PC-3 (cell line): ENCODE data around the gene PDE3B. TPM values are rescaled to one million over a fixed set of nuclear protein-coding genes. Genes with fewer than 3 reads are reported as not detected.
"Not testable (repeated sequence)": the region's sequence is repeated elsewhere in the genome, so short reads cannot be mapped to it uniquely, and the experiment has no call there.

ENCODE experiments used
- ATAC-seq: fragments of 200-7000 bp; cut with Tn5 transposase; 2 replicates; pipeline ENCODE4 v1.9.1; 2020; ENCODE audit warnings: mild to moderate bottlenecking, moderate library complexity
- BruUV-seq: library from RNA; stranded (reverse); fragments of 400-500 nt; replicated peaks from 2 replicates; lab custom pipeline; 2021; lab: Mats Ljungman, UMichigan
- CTCF ChIA-PET: fragments of 300-600 bp; sonication (Branson Sonifier 250); formaldehyde crosslinking; loops from one replicate; lab custom pipeline; 2022; ENCODE audit warnings: antibody characterized with exemption; lab: Charles Lee
- POLR2A ChIA-PET: fragments of 300-600 bp; sonication (Branson Sonifier 250); formaldehyde crosslinking; loops from one replicate; lab custom pipeline; 2022; ENCODE audit warnings: antibody characterized with exemption; ENCODE audit not compliant: unreplicated experiment; lab: Charles Lee
- DNase-seq: peaks from one replicate; pipeline ENCODE4 v3.0.0-alpha.2; 2015
- H2AFZ ChIP-seq: fragments of 300-600 bp; sonication (generic); 2 replicates; pipeline ENCODE4 v1.6.0; 2016; ENCODE audit warnings: antibody characterized with exemption, low read length
- H3F3A ChIP-seq: fragments of 300-600 bp; sonication (generic); one replicate; pipeline ENCODE4 v1.6.0; 2017; ENCODE audit warnings: antibody characterized with exemption, low read length, control low read depth, mild to moderate bottlenecking; ENCODE audit not compliant: unreplicated experiment
- H3K27ac ChIP-seq: fragments of 300-600 bp; sonication (generic); 2 replicates; pipeline ENCODE4 v1.5.1; 2016; ENCODE audit warnings: mild to moderate bottlenecking, low read length
- H3K27me3 ChIP-seq: fragments of 300-600 bp; sonication (generic); 2 replicates; pipeline ENCODE4 v1.6.1; 2016; ENCODE audit warnings: low read length, mixed read lengths
- H3K36me3 ChIP-seq: fragments of 300-600 bp; sonication (generic); 2 replicates; pipeline ENCODE4 v1.6.1; 2016; ENCODE audit warnings: low read depth, mixed run types, low read length, mixed read lengths
- H3K4me1 ChIP-seq: fragments of 300-600 bp; sonication (generic); 2 replicates; pipeline ENCODE4 v1.5.1; 2016; ENCODE audit warnings: low read length; ENCODE audit not compliant: insufficient read depth
- H3K4me2 ChIP-seq: fragments of 300-600 bp; sonication (generic); 2 replicates; pipeline ENCODE4 v1.6.0; 2016; ENCODE audit warnings: low read length
- H3K4me3 ChIP-seq: fragments of 300-600 bp; sonication (generic); 2 replicates; pipeline ENCODE4 v1.5.1; 2016; ENCODE audit warnings: mild to moderate bottlenecking, low read length, mixed read lengths
- H3K79me2 ChIP-seq: fragments of 300-600 bp; sonication (generic); 2 replicates; pipeline ENCODE4 v1.6.1; 2017; ENCODE audit warnings: low read length, mixed read lengths
- H3K9ac ChIP-seq: fragments of 300-600 bp; sonication (generic); 2 replicates; pipeline ENCODE4 v1.6.0; 2016; ENCODE audit warnings: mild to moderate bottlenecking, low read length
- H3K9me2 ChIP-seq: fragments of 300-600 bp; sonication (generic); replicated peaks from 2 replicates; pipeline ENCODE4 v1.6.1; 2016; ENCODE audit warnings: mixed run types, low read length, mixed read lengths
- H3K9me3 ChIP-seq: fragments of 300-600 bp; sonication (generic); 2 replicates; pipeline ENCODE4 v1.6.1; 2016; ENCODE audit warnings: low read length, mixed read lengths
- H4K20me1 ChIP-seq: fragments of 300-600 bp; sonication (generic); 2 replicates; pipeline ENCODE4 v1.6.1; 2016; ENCODE audit warnings: low read length, mixed read lengths
- EZH2 ChIP-seq: fragments of 300-600 bp; sonication (generic); IDR thresholded peaks from one replicate; pipeline ENCODE4 v1.6.1; 2017; ENCODE audit warnings: antibody characterized with exemption, mild to moderate bottlenecking, low read length; ENCODE audit not compliant: unreplicated experiment
- EZH2phosphoT487 ChIP-seq: fragments of 300-600 bp; sonication (generic); IDR thresholded peaks from 2 replicates; pipeline ENCODE4 v1.6.1; 2018; ENCODE audit warnings: mild to moderate bottlenecking, antibody characterized with exemption, low read length, borderline replicate concordance
- intact Hi-C: fragments of 100-400 bp; cut with micrococcal nuclease; formaldehyde crosslinking; loops from 2 replicates; pipeline ENCODE4 v1.9.0; 2023
- total RNA-seq: library from RNA; depleted of rRNA; stranded (reverse); fragments of >200 nt; gene quantifications from 2 replicates; pipeline ENCODE4 v1.2.3, GENCODE V29; 2014
- TF ChIP-seq, protein P1 (sequence below): fragments of 300-600 bp; sonication (generic); conservative IDR thresholded peaks from 2 replicates; pipeline ENCODE4 v1.5.1; 2017; ENCODE audit warnings: antibody characterized with exemption, low read depth, mild to moderate bottlenecking, low read length

Gene PDE3B
- total RNA-seq, 1 experiment from 2014 or later, result 0.11 TPM

DNA sequence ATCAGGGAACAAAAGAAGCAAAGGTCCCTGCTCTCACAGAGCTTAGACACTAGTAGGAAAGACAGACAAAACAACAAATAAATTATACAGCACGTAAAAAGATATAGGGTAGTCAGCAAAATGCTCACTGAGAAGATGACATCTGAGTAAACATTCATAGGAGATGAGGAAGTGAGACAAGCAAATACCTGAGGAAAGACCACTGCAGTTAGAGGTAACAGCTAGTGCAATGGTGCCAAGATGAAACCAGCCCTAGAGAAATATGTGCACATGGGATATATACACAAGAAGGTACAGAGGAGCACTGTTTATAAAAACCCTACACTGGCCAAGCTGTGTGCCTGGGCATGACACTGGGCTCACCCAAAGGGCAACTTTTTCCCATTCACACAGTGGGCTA, 238.6 kb downstream of the PDE3B start:
- ChIA-PET POLR2A (no interaction called here), CTCF (no interaction called here)
- Histone ChIP-seq H3K4me3 (no peak overlapping the region), H3K27ac (no peak overlapping the region), H3K4me1 (no peaks in the 10 kb centered on the region), H3K79me2 (no peaks in the 10 kb centered on the region), H3K9me3 (no peaks in the 10 kb centered on the region), H3K9ac (no peak overlapping the region), H2AFZ (no peak overlapping the region), H3K9me2 (no peaks in the 10 kb centered on the region), H4K20me1 (no peaks in the 10 kb centered on the region), H3K27me3 (no peaks in the 10 kb centered on the region), H3F3A (no peaks in the 10 kb centered on the region), H3K36me3 (no peaks in the 10 kb centered on the region), H3K4me2 (no peak overlapping the region)
- intact Hi-C loops, result no loop called here
- TF ChIP-seq EZH2 (no peak), EZH2phosphoT487 (no peak)
- TF ChIP-seq, protein P1, sequence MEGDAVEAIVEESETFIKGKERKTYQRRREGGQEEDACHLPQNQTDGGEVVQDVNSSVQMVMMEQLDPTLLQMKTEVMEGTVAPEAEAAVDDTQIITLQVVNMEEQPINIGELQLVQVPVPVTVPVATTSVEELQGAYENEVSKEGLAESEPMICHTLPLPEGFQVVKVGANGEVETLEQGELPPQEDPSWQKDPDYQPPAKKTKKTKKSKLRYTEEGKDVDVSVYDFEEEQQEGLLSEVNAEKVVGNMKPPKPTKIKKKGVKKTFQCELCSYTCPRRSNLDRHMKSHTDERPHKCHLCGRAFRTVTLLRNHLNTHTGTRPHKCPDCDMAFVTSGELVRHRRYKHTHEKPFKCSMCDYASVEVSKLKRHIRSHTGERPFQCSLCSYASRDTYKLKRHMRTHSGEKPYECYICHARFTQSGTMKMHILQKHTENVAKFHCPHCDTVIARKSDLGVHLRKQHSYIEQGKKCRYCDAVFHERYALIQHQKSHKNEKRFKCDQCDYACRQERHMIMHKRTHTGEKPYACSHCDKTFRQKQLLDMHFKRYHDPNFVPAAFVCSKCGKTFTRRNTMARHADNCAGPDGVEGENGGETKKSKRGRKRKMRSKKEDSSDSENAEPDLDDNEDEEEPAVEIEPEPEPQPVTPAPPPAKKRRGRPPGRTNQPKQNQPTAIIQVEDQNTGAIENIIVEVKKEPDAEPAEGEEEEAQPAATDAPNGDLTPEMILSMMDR, result no peak
- ATAC-seq (no peak), DNase-seq (no peak)
- BruUV-seq, result no TSS peak

- H3K9me2 ChIP-seq, intact Hi-C loops, ATAC-seq, DNase-seq, POLR2A ChIA-PET, H2AFZ ChIP-seq, H3K4me3 ChIP-seq, H3K36me3 ChIP-seq, H3K27ac ChIP-seq, H3K9ac ChIP-seq, H3K4me2 ChIP-seq, H4K20me1 ChIP-seq, H3K4me1 ChIP-seq, H3K27me3 ChIP-seq, H3K9me3 ChIP-seq, BruUV-seq, H3K79me2 ChIP-seq, CTCF ChIA-PET, H3F3A ChIP-seq: not testable (repeated sequence)
Measured at GRCh38 chr11:14883683-14884082, 240.1 kb downstream of the PDE3B start.

- no peak for ATAC-seq
- H3K36me3 ChIP-seq, result no peaks in the 10 kb centered on the region
- H3K79me2 ChIP-seq, result 0 out of 2 replicates have a peak, but pooled peaks cover 2% of the 10 kb centered on the region
- DNase-seq, result no peak
- H3K9ac ChIP-seq, result no peak overlapping the region
- H3F3A ChIP-seq, result no peaks in the 10 kb centered on the region
- ChIA-PET POLR2A (no interaction called here), CTCF (no interaction called here)
- BruUV-seq, result no TSS peak
- no peaks in the 10 kb centered on the region for H3K9me2 ChIP-seq
- no peak overlapping the region for H3K4me2 ChIP-seq
- no peak overlapping the region for H3K4me3 ChIP-seq
- TF ChIP-seq EZH2, result no peak
- TF ChIP-seq EZH2phosphoT487, result no peak
- TF ChIP-seq, protein P1, result no peak
- H3K9me3 ChIP-seq, result no peaks in the 10 kb centered on the region
- no peaks in the 10 kb centered on the region for H4K20me1 ChIP-seq
- intact Hi-C loops, result no loop called here
- H3K4me1 ChIP-seq, result no peaks in the 10 kb centered on the region
- H3K27me3 ChIP-seq, result no peaks in the 10 kb centered on the region
- H3K27ac ChIP-seq, result no peak overlapping the region
- no peak overlapping the region for H2AFZ ChIP-seq
Measured at GRCh38 chr11:14884667-14885273, 241.2 kb downstream of the PDE3B start.
